H54 (cell line): Measurements from ENCODE around the gene DNAH12.
"Not testable (repeated sequence)": the region's sequence is repeated elsewhere in the genome, so short reads cannot be mapped to it uniquely, and the experiment has no call there.

ENCODE experiments used
- DNase-seq: peaks from one replicate; pipeline ENCODE4 v3.0.0; 2011; ENCODE audit warnings: low spot score, mixed read lengths; ENCODE audit not compliant: insufficient read length
- FAIRE-seq: peaks from 3 replicates; lab custom pipeline; 2011; peaks lifted over from hg19 to GRCh38; lab: Jason Lieb, UNC
- POLR2A ChIP-seq: IDR thresholded peaks from 2 replicates; pipeline ENCODE4 v1.6.1; 2011; ENCODE audit warnings: low read depth, mild to moderate bottlenecking, low read length

The DNAH12 gene

GRCh38 chr3:57464801-57465200 is 79.3 kb downstream of the DNAH12 start:
- TF ChIP-seq POLR2A = no peak
- FAIRE-seq (peak; percentile 30), DNase-seq (no peak)

GRCh38 chr3:57464011-57464410 is 80.1 kb downstream of the DNAH12 start:
- FAIRE-seq (no peak), DNase-seq (no peak)
- no peak for TF ChIP-seq POLR2A

GRCh38 chr3:57451150-57451846 is 92.8 kb downstream of the DNAH12 start:
- no peak for FAIRE-seq
- DNase-seq = no peak
- no peak for TF ChIP-seq POLR2A

GRCh38 chr3:57449276-57449847 is 94.8 kb downstream of the DNAH12 start:
- not testable (repeated sequence) for DNase-seq, FAIRE-seq

GRCh38 chr3:57448489-57448888 is 95.7 kb downstream of the DNAH12 start:
- FAIRE-seq = not testable (repeated sequence)

GRCh38 chr3:57446318-57446841 is 97.8 kb downstream of the DNAH12 start:
- no peak for TF ChIP-seq POLR2A
- DNase-seq (no peak), FAIRE-seq (peak; percentile 84)

More at GRCh38 chr3:57448489-57448888, 95.7 kb downstream of the DNAH12 start:
- not testable (repeated sequence) for DNase-seq

GRCh38 chr3:57444469-57444868 is 99.7 kb downstream of the DNAH12 start:
- FAIRE-seq = no peak
- DNase-seq = no peak
- no peak for TF ChIP-seq POLR2A

GRCh38 chr3:57440144-57440543 is 104.0 kb downstream of the DNAH12 start:
- not testable (repeated sequence) for DNase-seq, FAIRE-seq

- FAIRE-seq, DNase-seq: not testable (repeated sequence)
These were observed 105.7 kb downstream of the DNAH12 start for GRCh38 chr3:57438460-57438859.

- DNase-seq = no peak
- TF ChIP-seq POLR2A = no peak
- no peak for FAIRE-seq
These were observed 107.9 kb downstream of the DNAH12 start for GRCh38 chr3:57436195-57436761.

- DNase-seq = peak; percentile 15
- no peak for TF ChIP-seq POLR2A
- FAIRE-seq = peak; percentile 93
These were observed 110.1 kb downstream of the DNAH12 start for GRCh38 chr3:57434041-57434440.

- DNase-seq (no peak), FAIRE-seq (no peak)
- TF ChIP-seq POLR2A = no peak
These were observed 120.8 kb downstream of the DNAH12 start for GRCh38 chr3:57423335-57423734.

GRCh38 chr3:57421336-57421735 is 122.8 kb downstream of the DNAH12 start:
- DNase-seq = no peak
- no peak for FAIRE-seq
- TF ChIP-seq POLR2A = no peak

- no peak for TF ChIP-seq POLR2A
- DNase-seq = no peak
- FAIRE-seq = no peak
These were observed 124.1 kb downstream of the DNAH12 start for GRCh38 chr3:57420001-57420400.

- no peak for FAIRE-seq
- no peak for TF ChIP-seq POLR2A
These were observed 132.4 kb downstream of the DNAH12 start for GRCh38 chr3:57411715-57412114.

More at GRCh38 chr3:57411715-57412114, 132.4 kb downstream of the DNAH12 start:
- no peak for DNase-seq
